HG02970 (cell line): ENCODE data around the gene BICDL1.
"Not testable (repeated sequence)": the region's sequence is repeated elsewhere in the genome, so short reads cannot be mapped to it uniquely, and the experiment has no call there.

Experiments used
- ATAC-seq: cut with Tn5 transposase; IDR thresholded peaks from one replicate; pipeline ENCODE4 v1.9.1; 2021; ENCODE audit warnings: mild to moderate bottlenecking, moderate library complexity, moderate number of reproducible peaks; ENCODE audit not compliant: unreplicated experiment, low FRiP score

The BICDL1 gene

DNA sequence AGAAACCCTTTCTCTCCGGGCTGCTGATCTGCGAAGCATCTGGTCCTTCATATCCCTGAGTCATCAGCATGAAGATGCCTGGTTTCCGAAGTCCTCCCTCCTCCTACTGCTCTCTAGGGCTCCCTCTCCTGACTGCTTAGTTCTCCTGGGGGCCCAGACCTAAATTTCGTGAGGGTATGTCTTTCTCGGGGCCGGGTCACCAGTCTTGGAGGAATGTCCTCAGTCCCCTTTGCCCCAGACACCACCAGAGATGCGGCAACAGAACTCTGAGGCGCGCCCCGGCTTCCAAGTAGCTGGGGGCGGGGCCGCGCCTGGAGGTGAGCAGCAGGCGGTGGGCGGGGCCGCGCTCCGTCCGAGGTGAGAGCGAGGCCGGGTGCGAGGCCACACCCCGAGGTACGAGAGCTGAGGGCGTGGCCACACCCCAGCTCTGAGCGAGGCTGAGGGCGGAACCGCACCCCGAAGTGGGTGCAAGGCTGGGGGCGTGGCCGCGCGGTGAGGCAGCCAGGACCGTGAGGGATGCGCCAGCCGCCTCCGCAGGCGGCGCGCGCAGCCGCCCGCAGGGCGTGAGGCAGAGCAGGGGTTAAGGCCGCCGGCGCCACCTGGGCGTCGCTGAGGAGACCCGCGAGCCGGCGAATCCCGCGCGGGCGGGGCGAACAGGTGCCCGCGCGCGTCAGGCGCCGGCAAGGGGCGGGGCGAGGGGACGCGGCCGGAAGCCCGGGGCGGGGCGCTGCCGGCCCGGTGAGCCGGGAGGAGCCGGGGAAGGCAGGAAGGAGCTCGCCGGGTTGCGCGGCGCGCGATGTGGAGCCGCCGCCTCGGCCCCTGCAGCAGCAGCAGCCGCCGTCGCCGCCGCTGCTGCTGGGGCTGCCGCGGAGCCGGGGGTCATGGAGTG, at the start of gene BICDL1:
Gene BICDL1, plus strand, starts transcription at position 765 of the 889 bp plus-strand sequence. CDS start 633 bp downstream, outside the sequence.
- ATAC-seq, result peak; percentile 83

DNA sequence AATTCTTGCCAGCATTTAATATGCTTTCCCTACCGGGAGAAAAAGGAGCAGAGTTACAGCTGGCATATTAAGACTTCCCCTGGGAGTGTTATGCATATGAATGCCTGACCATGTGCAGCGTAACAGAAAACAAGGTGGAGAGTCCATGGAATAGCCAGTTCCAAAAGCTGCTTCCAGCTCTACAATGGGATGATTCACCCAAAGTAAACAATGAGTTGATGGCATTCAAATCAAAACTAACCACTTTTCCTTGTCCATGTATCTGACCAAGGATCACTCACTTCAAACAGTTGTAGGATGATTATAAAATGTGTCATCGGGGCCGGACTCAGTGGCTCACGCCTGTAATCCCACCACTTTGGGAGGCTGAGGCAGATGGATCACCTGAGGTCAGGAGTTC, 48.1 kb upstream of the BICDL1 start:
- no peak for ATAC-seq

DNA sequence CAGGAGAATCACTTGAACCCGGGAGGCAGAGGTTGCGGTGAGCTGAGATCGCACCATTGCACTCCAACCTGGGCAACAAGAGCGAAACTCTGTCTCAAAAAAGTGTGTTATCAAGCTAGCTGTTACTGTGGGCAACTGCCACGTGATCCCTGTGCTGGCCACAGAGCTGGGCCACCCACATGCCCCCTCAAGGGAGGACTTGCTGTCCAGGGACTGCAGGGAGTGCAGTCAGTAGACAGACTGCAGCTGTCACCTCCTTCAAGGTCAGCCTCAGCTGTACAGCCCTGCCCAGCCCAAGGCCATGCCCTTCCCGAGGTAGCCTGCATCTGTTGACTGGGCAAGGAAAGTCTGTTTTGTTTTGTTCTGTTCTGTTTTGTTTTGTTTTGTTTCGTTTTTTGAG, 46.6 kb upstream of the BICDL1 start:
- no peak for ATAC-seq

DNA sequence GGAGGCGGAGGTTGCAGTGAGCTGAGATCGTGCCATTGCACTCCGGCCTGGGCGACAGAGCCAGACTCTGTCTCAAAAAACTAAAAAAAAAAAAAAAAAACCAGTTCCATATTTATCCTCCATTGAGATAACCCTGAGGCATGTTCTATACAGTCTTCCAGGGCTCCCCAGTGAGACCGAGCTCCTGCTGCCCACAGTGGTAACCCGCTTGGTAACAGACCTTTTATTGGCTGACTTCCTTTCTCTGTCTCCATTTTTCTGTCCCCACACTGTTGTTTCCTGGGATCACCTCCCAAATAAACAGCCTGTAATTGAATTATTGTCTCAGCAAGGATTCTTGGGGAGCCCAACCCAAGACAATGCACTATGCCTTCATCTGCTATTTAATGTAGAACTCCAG, 42.8 kb upstream of the BICDL1 start:
- ATAC-seq, result no peak

DNA sequence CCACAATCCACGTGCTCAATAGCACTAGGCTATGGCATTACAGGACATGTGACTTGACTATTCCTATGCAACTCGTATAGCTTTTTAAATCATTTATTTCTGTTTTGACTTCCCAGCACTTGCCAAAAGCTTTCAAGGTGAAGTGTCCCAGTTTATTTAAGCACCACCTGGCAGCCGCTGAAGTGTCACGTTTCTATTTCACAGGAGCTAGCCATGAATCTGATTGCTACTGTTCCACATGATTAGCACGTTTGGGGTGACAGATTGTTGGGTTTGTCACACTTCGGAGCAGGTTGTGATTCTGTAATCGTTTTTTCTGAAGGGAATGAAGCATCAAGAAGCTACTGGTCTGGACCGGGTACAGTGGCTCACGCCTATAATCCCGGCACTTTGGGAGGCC, 39.9 kb upstream of the BICDL1 start:
- ATAC-seq, result no peak

DNA sequence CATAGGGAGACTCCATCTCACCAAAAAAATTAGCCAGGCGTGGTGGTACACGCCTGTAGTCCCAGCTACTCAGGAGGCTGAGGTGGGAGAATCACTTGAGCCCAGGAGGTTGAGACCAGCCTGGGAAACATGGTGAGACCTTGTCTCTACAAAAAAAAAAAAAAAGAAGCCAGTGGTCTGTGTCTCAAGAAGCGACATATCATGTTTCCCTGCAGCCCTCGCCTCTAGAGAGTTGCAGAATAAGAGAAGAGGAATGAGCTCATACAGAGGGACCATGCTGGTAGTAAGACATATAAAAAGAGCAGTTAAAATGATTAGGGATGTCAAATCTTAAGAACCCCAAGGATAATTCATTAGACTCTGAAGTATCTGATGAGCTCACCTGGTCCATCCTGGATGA, 39.4 kb upstream of the BICDL1 start:
- ATAC-seq, result no peak

DNA sequence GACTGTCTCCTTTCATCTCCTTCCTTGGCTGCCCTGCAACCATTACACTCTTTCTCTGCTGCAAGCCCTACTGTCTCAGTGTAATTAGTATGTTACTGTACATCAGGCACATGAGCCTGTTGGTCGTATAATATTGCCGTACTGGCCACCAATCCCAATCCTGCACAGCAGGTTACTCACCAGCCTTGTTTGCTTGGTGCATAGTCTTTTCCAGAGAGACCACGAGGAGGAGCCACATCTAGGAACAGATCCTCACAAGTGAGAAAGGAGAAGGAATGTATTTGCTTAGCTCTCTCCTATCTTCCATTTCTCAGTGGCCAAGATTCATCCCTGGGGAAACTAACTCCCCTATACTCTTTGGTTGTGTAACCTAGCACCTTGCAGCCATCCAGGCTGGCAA, 33.0 kb upstream of the BICDL1 start:
- ATAC-seq, result no peak

- ATAC-seq, result no peak
Measured at GRCh38 chr12:119957135-119957534, 31.9 kb upstream of the BICDL1 start.

- no peak for ATAC-seq
Measured at GRCh38 chr12:119959435-119959834, 29.6 kb upstream of the BICDL1 start.

- ATAC-seq, result no peak
Measured at GRCh38 chr12:119964123-119964522, 24.9 kb upstream of the BICDL1 start.

DNA sequence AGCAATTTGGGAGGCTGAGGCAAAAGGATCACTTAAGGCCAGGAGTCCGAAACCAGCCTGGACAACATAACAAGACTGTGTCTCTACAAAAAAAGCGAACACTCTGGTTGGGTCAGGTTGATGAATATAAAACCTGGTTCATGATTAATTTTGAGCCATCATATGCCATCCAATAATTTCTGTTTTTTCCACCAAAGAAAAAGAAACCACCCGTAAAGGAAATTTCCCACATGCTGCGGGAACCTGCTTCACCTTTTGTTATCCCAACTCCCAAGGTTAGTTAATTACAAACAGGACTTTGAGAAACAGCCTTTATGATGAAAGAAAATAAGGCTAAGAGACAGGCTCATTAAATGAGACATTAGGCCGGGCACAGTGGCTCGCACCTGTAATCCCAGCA, 24.1 kb upstream of the BICDL1 start:
- ATAC-seq, result no peak

GRCh38 chr12:119980242-119980641, 8.8 kb upstream of the BICDL1 start:
- no peak for ATAC-seq

DNA sequence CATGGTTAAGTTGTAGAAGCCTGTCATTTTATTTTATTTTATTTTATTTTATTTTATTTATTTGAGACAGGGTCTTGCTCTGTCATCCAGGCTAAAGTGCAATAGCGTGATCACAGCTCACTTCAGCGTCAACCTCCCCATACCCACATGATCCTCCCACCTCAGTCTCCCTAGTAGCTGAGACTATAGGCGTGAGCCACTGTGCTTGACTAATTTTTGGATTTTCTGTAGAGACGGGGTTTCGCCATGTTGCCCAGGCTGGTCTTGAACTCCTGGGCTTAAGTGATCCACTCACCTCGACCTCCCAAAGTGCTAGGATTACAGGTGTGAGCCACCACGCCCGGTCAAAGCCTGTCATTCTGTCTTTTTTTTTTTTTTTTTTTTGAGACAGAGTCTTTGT, 8.3 kb upstream of the BICDL1 start:
- ATAC-seq, result not testable (repeated sequence)

DNA sequence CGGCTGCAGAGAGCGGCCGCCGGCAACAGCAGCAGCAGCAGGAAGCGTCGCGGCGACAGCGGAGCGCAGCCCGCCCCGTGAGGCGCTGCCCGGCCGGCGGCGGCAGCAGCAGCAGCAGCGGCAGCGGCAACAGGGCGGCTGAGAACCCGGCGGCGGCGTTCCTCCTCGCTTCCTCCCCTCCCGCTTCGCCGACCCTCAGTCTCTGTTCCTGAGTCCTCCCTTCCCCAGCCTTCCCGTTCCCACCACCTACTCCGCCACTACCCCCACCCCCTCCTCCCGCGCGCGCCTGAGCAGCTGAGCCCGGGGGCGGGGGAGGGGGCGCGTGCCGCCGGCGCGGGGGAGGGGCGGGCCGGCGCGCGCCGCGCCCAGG, 310 bp downstream of the BICDL1 start:
- ATAC-seq, result no peak

GRCh38 chr12:119989731-119990381, 820 bp downstream of the BICDL1 start:
- ATAC-seq, result peak; percentile 39

GRCh38 chr12:119990382-119990874, 1.4 kb downstream of the BICDL1 start:
- no peak for ATAC-seq

GRCh38 chr12:119992129-119992705, 3.2 kb downstream of the BICDL1 start:
- ATAC-seq, result no peak

GRCh38 chr12:119994892-119995658, 6.0 kb downstream of the BICDL1 start:
- no peak for ATAC-seq

DNA sequence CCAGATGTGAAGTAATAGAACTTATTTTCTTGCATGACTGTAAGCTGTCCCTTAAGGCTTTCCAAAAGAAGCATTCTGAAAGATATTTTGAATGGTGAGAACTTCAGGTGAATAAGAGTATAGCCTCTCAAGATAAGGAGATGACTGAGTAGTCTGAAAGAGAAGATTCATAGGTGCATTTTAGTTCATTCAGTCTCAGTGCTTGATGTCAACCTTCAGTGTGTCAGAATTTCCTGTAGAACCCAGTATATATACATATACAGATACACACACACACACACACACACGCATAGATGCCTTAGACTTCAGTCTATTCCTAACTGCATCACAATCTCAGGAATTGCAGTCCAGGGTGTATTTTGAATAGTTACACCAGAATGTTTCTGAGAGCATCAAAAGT, 7.4 kb downstream of the BICDL1 start:
- no peak for ATAC-seq

DNA sequence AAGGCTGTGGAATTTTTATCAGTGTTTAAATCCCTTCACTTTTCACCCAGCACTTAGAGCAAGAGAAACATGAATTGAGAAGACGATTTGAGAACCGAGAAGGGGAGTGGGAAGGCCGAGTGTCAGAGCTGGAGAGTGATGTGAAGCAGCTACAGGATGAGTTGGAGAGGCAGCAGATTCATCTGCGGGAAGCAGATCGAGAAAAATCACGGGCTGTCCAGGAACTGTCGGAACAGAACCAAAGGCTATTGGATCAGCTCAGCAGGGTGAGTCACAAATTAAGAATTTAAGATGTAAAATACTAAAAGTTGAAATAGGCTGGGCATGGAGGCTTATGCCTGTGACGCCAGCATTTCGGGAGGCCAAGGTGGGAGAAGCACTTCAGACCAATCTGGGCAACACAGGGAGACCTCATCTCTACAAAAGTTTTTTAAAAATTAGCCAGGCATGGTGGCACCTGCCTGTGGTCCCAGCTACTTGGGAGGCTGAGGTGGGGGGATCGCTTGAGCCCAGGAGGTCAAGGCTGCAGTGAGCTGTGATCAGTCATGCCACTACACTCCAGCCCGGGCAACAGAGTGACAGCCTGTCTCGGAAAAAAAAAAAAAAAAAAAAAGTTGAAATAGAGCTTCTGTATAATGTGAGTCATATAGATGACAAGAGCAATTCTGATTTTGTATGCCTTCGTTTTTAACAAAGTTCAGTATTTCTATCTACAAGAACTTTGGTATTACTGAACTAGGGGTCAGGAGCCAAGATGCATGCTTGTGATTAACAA, 9.6 kb downstream of the BICDL1 start:
- ATAC-seq, result no peak
